ENCODE data around the gene PGLYRP4.

The PGLYRP4 gene

GRCh38 chr1:153367090-153367489, 18.4 kb upstream of the PGLYRP4 start:
- TF ChIP-seq ZNF565 (CRISPR knock-in tag; conservative IDR thresholded peaks at IDR 0.05; ENCODE audit: low read depth) (no peak), CREB5 (CRISPR knock-in tag; IDR thresholded peaks at IDR 0.05; ENCODE audit: low read depth) (no peak), ARNTL (CRISPR knock-in tag; IDR thresholded peaks at IDR 0.05; ENCODE audit: borderline replicate concordance, low read depth) (no peak), ISL1 (CRISPR knock-in tag; IDR thresholded peaks at IDR 0.05) (no peak), CSRNP3 (CRISPR knock-in tag; IDR thresholded peaks at IDR 0.05) (no peak), ZNF70 (CRISPR knock-in tag; IDR thresholded peaks at IDR 0.05) (no peak), OSR1 (CRISPR knock-in tag; IDR thresholded peaks at IDR 0.05) (no peak), ESRRG (CRISPR knock-in tag; IDR thresholded peaks at IDR 0.05) (no peak), TSHZ2 (CRISPR knock-in tag; IDR thresholded peaks at IDR 0.05) (no peak), RARB (CRISPR knock-in tag; IDR thresholded peaks at IDR 0.05) (no peak), CSDC2 (CRISPR knock-in tag; IDR thresholded peaks at IDR 0.05) (no peak), BACH2 (CRISPR knock-in tag; IDR thresholded peaks at IDR 0.05; ENCODE audit: borderline replicate concordance) (no peak), ZC3H10 (CRISPR knock-in tag; IDR thresholded peaks at IDR 0.05) (no peak), TOX (CRISPR knock-in tag; IDR thresholded peaks at IDR 0.05; ENCODE audit: borderline replicate concordance) (no peak), ZNF8 (CRISPR knock-in tag; IDR thresholded peaks at IDR 0.05) (no peak), ZFP30 (CRISPR knock-in tag; IDR thresholded peaks at IDR 0.05) (no peak), ZFP3 (CRISPR knock-in tag; IDR thresholded peaks at IDR 0.05) (no peak), PPARA (CRISPR knock-in tag; IDR thresholded peaks at IDR 0.05; ENCODE audit: borderline replicate concordance) (no peak), TCF4 (CRISPR knock-in tag; IDR thresholded peaks at IDR 0.05; ENCODE audit: borderline replicate concordance) (no peak)

GRCh38 chr1:153366261-153366660, 17.6 kb upstream of the PGLYRP4 start:
- ATAC-seq: no peak
- no peak for TF ChIP-seq CSRNP3 (CRISPR knock-in tag; IDR thresholded peaks at IDR 0.05)
- TF ChIP-seq POU6F1 (CRISPR knock-in tag; IDR thresholded peaks at IDR 0.05; ENCODE audit: borderline replicate concordance, low read depth): no peak
- TF ChIP-seq OSR1 (CRISPR knock-in tag; IDR thresholded peaks at IDR 0.05): no peak
- no peak for TF ChIP-seq TCF4 (CRISPR knock-in tag; IDR thresholded peaks at IDR 0.05; ENCODE audit: borderline replicate concordance)

More at GRCh38 chr1:153367090-153367489, 18.4 kb upstream of the PGLYRP4 start:
- no peak for ATAC-seq

- ATAC-seq: no peak
- TF ChIP-seq TCF4 (CRISPR knock-in tag; IDR thresholded peaks at IDR 0.05; ENCODE audit: borderline replicate concordance): no peak
- TF ChIP-seq CSRNP3 (CRISPR knock-in tag; IDR thresholded peaks at IDR 0.05): no peak
- TF ChIP-seq SNAI2 (CRISPR knock-in tag; IDR thresholded peaks at IDR 0.05): no peak
These were observed 17.1 kb upstream of the PGLYRP4 start for GRCh38 chr1:153365696-153366095.

Data from SK-N-SH treated with all-trans-retinoic acid at 6 μM for 48 hours (cell line).